T-helper 17 cell (primary cell): ENCODE measurements around the gene NPR2. TPM values are rescaled to one million over a fixed set of nuclear protein-coding genes. Genes with fewer than 3 reads are reported as not detected.

Source experiments
- ATAC-seq: fragments of 150-1000 bp; cut with Tn5 transposase; 2 replicates; pipeline ENCODE4 v1.10.0; 2021; ENCODE audit warnings: mild to moderate bottlenecking, moderate library complexity
- DNase-seq, 3 donors: peaks; one replicate each; pipeline versions ENCODE4 v3.0.0 to v3.0.0-alpha.2; 2020 to 2021
- H3K9me3 ChIP-seq: one replicate; pipeline ENCODE4 v1.7.0; 2013; ENCODE audit warnings: low read length, mild to moderate bottlenecking; ENCODE audit not compliant: control insufficient read depth, poor library complexity, severe bottlenecking
- H3K27ac Mint-ChIP-seq: one replicate; pipeline ENCODE4 v1.8.0; 2022; ENCODE audit warnings: mild to moderate bottlenecking, moderate library complexity, mixed read lengths
- H3K27me3 Mint-ChIP-seq: one replicate; pipeline ENCODE4 v1.8.0; 2022; ENCODE audit warnings: mixed read lengths
- H3K36me3 Mint-ChIP-seq: one replicate; pipeline ENCODE4 v1.8.0; 2022; ENCODE audit warnings: low read depth, mixed read lengths
- H3K4me1 Mint-ChIP-seq: one replicate; pipeline ENCODE4 v1.8.0; 2022; ENCODE audit warnings: mild to moderate bottlenecking, mixed read lengths
- H3K4me3 Mint-ChIP-seq: one replicate; pipeline ENCODE4 v1.8.0; 2022; ENCODE audit warnings: mild to moderate bottlenecking, moderate library complexity, mixed read lengths
- total RNA-seq, 4 donors: library from RNA in 2 of 4; stranded (reverse) in 2 of 4; gene quantifications; one replicate each; pipeline ENCODE4 v1.2.3 and lab custom pipeline; 2022 to 2026

Gene NPR2
- total RNA-seq, 2 donors from 2014 or later = 3.8 to 4.0 TPM

DNA sequence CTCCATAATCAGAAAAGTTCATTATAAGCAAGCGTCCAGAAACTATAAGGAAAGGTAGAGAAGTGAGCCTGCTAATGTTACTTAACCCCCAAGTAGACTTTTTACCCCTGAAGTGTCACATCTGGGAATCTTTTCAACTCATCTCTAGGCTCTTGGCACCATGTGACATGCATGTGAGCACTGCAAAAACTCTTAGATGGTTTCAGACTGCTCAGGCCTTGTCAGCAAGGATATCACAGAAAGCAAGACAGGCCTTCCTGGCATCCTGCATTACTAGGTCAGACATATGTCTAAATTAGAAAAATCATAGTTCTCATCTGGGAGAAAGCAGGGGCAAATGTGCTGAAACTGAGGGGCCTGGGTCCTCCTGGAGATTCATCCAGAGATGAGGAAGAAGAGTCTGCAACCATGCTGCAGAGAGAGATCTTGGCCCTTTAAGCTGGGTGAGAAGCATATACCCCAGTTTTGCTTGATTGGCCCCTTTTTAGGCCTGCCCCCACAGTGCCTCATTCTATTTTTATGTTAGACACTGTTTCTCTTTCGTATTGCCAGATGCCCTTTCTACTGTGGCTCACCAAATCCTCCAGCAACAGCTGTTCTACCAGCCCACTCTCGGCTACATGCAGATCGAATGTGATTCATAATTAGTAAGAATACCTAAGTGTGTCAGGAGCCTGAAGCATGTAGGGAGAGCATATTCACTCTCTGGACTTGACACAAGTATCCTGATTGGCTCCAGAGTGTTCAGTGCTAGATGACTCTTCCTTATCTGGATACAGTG, 56.6 kb downstream of the NPR2 start:
- Mint-ChIP-seq H3K4me3 (no peak overlapping the region), H3K4me1 (peaks cover 19% of the 10 kb centered on the region), H3K27ac (peak overlapping the region; percentile 68), H3K36me3 (peaks cover 4% of the 10 kb centered on the region), H3K27me3 (no peaks in the 10 kb centered on the region)
- DNase-seq = no peak
- no peak for ATAC-seq
- H3K9me3 ChIP-seq = no peaks in the 10 kb centered on the region

DNA sequence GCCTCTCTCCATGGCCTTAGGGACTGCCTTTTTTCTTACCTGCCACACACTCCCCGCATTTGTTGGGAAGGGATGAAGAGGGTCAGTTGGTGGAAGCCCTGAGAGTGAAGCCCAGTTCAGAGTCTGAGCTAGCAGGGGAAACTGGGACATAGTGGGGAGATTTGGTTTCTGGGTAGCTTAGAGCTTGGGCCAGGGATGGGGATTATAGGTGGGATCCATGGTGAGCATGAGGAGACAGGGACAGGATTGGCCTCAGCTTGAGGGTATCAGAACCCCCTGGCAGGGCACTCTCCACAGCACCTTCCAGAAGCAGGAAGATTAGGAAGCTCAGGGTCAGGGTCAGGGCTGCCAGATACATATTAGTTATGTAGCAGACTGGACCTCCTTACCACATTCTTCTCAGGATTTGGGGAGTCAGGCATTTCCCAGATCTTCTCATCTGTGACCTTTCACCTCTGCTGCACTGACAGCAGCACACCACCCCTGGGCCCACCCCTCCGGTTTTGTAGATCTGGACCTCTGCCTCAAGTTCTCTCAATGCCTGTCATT, 61.0 kb downstream of the NPR2 start:
- peaks cover 17% of the 10 kb centered on the region for H3K27me3 Mint-ChIP-seq

DNA sequence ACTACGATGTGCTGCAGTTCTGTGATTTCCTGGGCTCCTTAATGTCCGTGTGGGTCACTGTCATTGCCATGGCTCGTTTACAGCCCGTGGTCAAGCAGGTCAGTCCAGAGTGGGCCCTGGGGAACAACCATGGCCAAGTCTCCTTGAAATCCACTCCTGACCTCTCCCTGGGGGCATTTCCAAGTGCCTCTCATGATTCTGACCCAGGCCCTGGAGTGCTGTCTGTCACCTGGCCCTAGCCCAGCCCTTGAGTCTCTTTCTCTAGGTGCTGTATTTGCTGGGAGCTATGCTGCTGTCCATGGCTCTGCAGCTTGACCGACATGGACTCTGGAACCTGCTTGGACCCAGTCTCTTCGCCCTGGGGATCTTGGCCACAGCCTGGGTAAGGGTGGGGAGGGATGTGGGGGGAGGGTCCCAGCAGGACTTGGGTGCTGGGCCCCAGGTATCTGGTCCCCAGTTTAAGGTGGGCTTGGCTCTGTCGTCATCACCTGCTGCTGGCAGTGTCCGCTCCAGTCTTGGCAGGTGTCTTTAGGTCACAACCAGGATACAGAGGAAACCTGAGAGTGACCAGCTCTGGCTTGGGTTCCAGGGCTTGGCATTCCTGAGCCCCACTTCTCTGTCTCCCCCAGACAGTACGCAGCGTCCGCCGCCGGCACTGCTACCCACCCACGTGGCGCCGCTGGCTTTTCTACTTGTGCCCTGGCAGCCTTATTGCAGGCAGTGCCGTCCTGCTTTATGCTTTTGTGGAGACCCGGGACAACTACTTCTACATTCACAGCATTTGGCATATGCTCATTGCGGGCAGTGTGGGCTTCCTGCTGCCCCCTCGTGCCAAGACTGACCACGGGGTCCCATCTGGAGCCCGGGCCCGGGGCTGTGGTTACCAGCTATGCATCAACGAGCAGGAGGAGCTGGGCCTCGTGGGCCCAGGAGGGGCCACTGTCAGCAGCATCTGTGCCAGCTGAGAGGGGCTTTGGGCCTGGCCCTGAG, 61.8 kb downstream of the NPR2 start:
- no peaks in the 10 kb centered on the region for H3K9me3 ChIP-seq
- Mint-ChIP-seq H3K36me3 (no peaks in the 10 kb centered on the region), H3K4me1 (peaks cover 6% of the 10 kb centered on the region), H3K27me3 (peaks cover 17% of the 10 kb centered on the region), H3K27ac (peak overlapping the region; percentile 75), H3K4me3 (no peak overlapping the region)
- ATAC-seq (no peak), DNase-seq (no peak)

More for the DNA sequence above, 61.0 kb downstream of the NPR2 start:
- peak overlapping the region; percentile 75 for H3K27ac Mint-ChIP-seq
- peaks cover 10% of the 10 kb centered on the region for H3K4me1 Mint-ChIP-seq
- H3K4me3 Mint-ChIP-seq = no peak overlapping the region
- ATAC-seq (no peak), DNase-seq (no peak)
- H3K9me3 ChIP-seq = no peaks in the 10 kb centered on the region
- peaks cover 2% of the 10 kb centered on the region for H3K36me3 Mint-ChIP-seq

DNA sequence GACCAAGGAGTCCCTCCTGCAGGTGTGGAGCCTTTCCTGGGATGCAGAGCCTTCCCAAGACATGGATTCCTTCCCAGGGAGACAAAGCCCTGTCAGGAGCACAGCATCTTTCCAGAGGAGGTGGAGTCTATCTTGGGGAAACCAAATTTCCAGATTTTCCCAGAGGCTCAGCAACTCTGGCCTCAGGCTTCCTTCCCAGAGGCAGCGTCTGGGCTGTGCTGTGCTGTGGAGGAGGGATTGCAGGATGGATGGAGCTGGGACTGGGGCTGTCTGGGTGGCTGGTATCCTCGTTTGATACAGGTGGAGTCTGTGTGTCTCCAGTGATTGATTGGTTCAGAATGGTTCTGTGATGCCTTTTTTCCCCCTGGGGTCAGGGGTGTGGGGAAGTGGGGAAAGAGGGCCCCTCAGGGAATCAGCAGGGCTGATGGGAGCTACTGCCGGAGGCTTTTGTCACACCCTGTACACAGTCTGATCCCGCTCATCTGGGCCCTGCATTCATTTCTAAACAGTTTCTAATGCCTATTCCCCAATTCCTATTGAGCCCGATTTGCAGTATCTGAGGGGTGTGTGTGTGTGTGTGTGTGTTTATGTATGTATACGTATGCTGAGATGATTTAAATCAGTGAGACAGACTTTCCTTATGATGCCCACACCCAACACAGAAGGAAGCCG, 62.8 kb downstream of the NPR2 start:
- Mint-ChIP-seq H3K4me3 (no peak overlapping the region), H3K4me1 (peaks cover 15% of the 10 kb centered on the region), H3K27me3 (peaks cover 17% of the 10 kb centered on the region), H3K36me3 (no peaks in the 10 kb centered on the region), H3K27ac (no peak overlapping the region)
- H3K9me3 ChIP-seq = no peaks in the 10 kb centered on the region
- ATAC-seq = no peak
- no peak for DNase-seq

DNA sequence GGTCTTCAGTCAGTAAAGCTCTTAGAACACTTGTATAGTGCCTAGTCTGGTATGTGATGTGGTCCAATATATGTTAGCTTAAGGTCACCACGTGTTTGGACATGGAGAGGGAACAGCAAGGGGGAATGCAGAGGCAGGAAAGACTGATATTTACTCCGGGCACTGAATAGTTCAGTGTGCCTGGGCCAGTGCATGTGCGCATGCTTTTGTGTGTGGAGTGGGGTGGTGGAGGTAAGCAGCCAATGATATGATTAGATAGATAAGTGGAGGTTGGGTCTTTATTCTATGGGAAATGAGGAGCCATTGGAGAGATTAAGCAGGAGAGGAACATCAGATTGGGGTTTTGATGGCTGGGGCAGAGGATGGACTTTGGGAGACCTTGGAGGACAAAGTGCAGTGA, 64.8 kb downstream of the NPR2 start:
- no peak overlapping the region for H3K27ac Mint-ChIP-seq
- ATAC-seq = no peak
- H3K36me3 Mint-ChIP-seq = peaks cover under 1% of the 10 kb centered on the region
- H3K4me1 Mint-ChIP-seq = peaks cover 18% of the 10 kb centered on the region
- H3K9me3 ChIP-seq = no peaks in the 10 kb centered on the region
- H3K27me3 Mint-ChIP-seq = peaks cover 17% of the 10 kb centered on the region
- peak overlapping the region; percentile 19 for H3K4me3 Mint-ChIP-seq
- no peak for DNase-seq

DNA sequence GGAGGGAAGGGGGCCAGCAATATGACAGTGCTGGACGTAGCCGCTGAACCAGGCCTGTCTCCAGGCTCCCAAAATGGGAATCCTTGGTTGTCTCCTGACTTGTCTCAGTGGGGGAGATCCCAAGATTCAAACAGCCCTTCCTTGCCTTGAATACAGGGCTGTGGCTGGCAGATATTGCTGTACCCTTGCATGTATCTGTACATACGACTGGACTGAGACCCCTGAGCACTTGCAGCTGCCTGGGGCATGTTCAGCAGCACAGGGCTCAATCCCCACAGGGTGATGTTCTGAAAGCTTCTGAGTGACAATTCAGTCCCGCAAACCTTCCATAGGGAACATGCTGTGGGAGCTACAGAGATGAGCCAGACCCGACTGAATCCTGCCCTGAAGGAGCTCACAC, 65.5 kb downstream of the NPR2 start:
- ATAC-seq (no peak), DNase-seq (no peak)
- no peaks in the 10 kb centered on the region for H3K9me3 ChIP-seq
- Mint-ChIP-seq H3K4me3 (no peak overlapping the region), H3K4me1 (peaks cover 18% of the 10 kb centered on the region), H3K27ac (no peak overlapping the region), H3K36me3 (peaks cover 3% of the 10 kb centered on the region), H3K27me3 (peaks cover 24% of the 10 kb centered on the region)

DNA sequence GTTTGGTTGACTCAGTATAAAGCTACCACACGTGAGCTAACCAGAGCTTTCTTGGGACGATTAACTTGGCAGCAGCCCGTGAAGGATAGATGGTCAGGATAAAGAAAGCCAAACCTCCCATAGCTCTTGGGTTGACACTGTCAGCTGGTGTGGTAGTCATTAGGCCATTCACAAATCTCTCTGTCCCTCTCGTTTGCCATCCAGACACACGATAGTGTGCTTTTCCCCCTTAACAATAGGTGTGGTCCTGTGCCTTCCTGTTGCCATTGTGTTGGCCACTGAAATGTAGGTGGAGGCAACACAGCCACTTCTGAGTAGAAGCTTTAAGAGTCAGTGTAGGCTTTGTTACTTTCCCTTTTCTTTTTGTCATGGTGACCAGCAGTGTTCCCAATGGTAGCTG, 67.1 kb downstream of the NPR2 start:
- H3K9me3 ChIP-seq = no peaks in the 10 kb centered on the region
- ATAC-seq = no peak
- Mint-ChIP-seq H3K36me3 (peaks cover 3% of the 10 kb centered on the region), H3K4me1 (peaks cover 18% of the 10 kb centered on the region), H3K27ac (no peak overlapping the region), H3K4me3 (no peak overlapping the region), H3K27me3 (peaks cover 36% of the 10 kb centered on the region)
- DNase-seq = no peak

Other genes with a start within 250 kb of the NPR2 start
- gene TESK1, start 186.3 kb upstream of the NPR2 start, total RNA-seq = 10 to 100 TPM; 31.7 to 31.9 TPM
- 1 to 10 TPM; 3.5 to 8.1 TPM for gene CD72, start 173.2 kb upstream of the NPR2 start, total RNA-seq
- gene SIT1, start 140.7 kb upstream of the NPR2 start, total RNA-seq = 10 to 100 TPM; 33.9 to 48.9 TPM
- over 10,000 TPM in 1 of 2 donors, 1,000 to 10,000 TPM in 1; 7,466 to 10,512 TPM for gene RMRP, start 133.6 kb upstream of the NPR2 start, total RNA-seq
- 10 to 100 TPM; 27.7 to 35.2 TPM for gene CCDC107, start 133.3 kb upstream of the NPR2 start, total RNA-seq
- 1 to 10 TPM; 1.6 to 3.1 TPM for gene ARHGEF39, start 126.4 kb upstream of the NPR2 start, total RNA-seq
- gene CA9, start 117.7 kb upstream of the NPR2 start, total RNA-seq = not detected
- 10 to 100 TPM; 29.2 to 33.9 TPM for gene TPM2, start 101.7 kb upstream of the NPR2 start, total RNA-seq
- gene TLN1, start 59.4 kb upstream of the NPR2 start, total RNA-seq = 100 to 1,000 TPM; 259 to 617 TPM
- 10 to 100 TPM; 16.0 to 16.5 TPM for gene CREB3, start 58.9 kb upstream of the NPR2 start, total RNA-seq
- gene GBA2, start 42.4 kb upstream of the NPR2 start, total RNA-seq = 10 to 100 TPM; 28.6 to 28.7 TPM
- gene RGP1, start 42.3 kb upstream of the NPR2 start, total RNA-seq = 10 to 100 TPM; 25.5 to 26.5 TPM
- gene MSMP, start 37.3 kb upstream of the NPR2 start, total RNA-seq = not detected
- under 1 TPM; 0.81 to 0.97 TPM for gene SPAG8, start 20.7 kb downstream of the NPR2 start, total RNA-seq
- 10 to 100 TPM; 15.0 to 20.5 TPM for gene HINT2, start 23.5 kb downstream of the NPR2 start, total RNA-seq
- gene FAM221B, start 37.1 kb downstream of the NPR2 start, total RNA-seq = not detected
- 1 to 10 TPM; 4.5 to 7.1 TPM for gene TMEM8B, start 37.6 kb downstream of the NPR2 start, total RNA-seq
- not detected for gene OR13J1, start 78.8 kb downstream of the NPR2 start, total RNA-seq
- not detected for gene HRCT1, start 114.6 kb downstream of the NPR2 start, total RNA-seq
- gene SPAAR, start 117.9 kb downstream of the NPR2 start, total RNA-seq = not detected
- gene OR2S2, start 166.6 kb downstream of the NPR2 start, total RNA-seq = not detected
- 1 to 10 TPM; 6.4 to 7.8 TPM for gene RECK, start 245.3 kb downstream of the NPR2 start, total RNA-seq